COLO829 (cell line): Measurements from ENCODE around the gene TEX2.

Experiments
- DNase-seq: peaks from one replicate; pipeline ENCODE4 v3.0.0; 2012; ENCODE audit warnings: low spot score

Gene TEX2

GRCh38 chr17:64113006-64113405, 150.1 kb downstream of the TEX2 start:
- DNase-seq, result no peak

DNA sequence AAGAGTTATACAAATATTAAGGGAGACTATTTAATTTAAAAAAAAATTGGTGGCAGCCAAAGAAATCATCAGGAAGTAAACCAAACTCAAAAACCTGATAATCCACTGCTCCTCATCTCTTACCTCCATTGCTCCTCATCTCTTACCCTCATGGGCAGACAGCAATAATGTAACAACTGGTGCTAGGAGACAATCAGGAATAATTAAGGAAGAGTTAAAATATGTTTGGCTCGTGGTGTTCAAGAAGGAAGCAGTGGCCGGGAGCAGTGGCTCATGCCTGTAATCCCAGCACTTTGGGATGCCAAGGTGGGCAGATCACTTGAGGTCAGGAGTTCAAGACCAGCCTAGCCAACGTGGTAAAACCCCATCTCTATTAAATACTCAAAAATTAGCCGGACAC, 151.2 kb downstream of the TEX2 start:
- DNase-seq, result no peak

GRCh38 chr17:64110379-64111152, 152.5 kb downstream of the TEX2 start:
- DNase-seq, result no peak

- DNase-seq, result no peak
Observed at GRCh38 chr17:64109400-64109799, 153.7 kb downstream of the TEX2 start.

DNA sequence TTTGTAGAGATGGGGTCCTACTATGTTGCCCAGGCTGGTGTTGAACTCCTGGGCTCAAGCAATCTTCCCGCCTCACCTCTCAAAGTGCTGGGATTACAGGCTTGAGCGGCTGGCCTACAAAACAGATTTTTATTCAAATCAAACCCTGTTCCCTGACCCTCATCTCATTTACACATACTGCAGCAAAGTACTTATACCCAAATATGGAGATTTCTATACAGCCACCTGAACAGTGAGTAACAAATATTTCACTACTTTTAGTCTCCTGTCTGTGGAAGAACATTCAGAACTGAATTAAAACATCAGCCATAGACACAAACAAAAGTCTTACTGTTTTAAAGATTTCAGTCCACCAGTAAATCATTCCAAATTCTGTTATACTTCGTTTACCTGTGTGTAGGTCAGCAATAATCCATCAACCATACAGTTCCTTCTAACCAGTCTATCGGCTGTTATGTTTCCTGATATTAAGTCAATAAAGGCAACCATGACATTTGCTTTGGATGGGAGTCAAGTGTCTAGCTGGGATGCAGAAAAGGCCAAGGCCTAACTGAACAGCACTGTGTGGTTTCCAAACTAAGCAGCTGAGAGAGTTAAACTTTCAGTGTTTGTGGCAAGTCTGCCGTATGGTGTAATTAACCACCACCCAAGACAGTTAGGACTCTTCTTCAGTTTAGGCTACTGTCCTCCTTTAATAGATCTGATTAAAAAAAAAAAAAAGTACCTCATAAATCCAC, 155.4 kb downstream of the TEX2 start:
- no peak for DNase-seq

DNA sequence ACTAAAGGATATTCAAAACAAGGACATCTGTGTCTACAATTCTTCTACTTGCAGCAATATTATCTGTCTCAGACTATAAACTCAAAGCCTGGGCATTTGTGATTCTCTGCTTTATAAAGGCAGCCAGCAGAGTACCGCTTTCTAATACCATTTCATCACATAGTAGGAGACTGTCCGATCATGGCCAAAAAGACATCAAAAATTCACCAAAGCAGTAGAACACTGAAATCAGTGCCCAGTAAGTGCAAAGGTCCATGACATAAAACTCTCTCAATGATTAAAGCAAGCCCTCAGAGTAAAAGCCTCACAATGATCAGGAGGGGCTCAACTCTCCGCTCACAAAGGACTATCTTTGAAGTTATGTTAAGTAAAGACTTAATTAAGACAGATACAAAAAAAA, 156.1 kb downstream of the TEX2 start:
- no peak for DNase-seq

- DNase-seq, result no peak
Observed at GRCh38 chr17:64103391-64104364, 159.4 kb downstream of the TEX2 start.

- no peak for DNase-seq
Observed at GRCh38 chr17:64102627-64103390, 160.3 kb downstream of the TEX2 start.

DNA sequence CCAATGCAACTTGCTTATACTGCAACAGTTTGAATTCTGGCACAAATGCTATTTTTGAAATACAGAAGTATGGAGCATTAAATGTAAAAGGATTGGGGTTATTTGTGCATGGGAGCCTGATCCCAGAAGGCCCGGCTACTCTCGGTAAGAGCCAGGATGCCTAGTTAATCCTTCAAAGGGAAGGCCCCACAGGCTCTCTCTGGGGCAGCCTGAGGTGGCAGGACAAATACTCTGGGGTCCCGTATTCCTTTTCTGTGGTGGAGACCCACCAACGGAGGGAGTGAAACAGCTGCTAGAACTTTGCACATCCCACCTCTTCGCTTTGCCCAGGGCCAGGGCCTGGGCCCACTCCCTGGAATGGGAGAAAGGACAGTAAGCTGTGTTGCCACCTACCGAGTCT, 163.5 kb downstream of the TEX2 start:
- no peak for DNase-seq
